GM11168 (cell line): Measurements from ENCODE around the gene L3HYPDH.

Experiments
- in situ Hi-C: fragments of 300-500 bp; cut with MboI; formaldehyde crosslinking; loops from one replicate; pipeline ENCODE4 v1.12.0; 2022; ENCODE audit warnings: low sequenced_read_pairs; ENCODE audit not compliant: unreplicated experiment

Gene L3HYPDH

DNA sequence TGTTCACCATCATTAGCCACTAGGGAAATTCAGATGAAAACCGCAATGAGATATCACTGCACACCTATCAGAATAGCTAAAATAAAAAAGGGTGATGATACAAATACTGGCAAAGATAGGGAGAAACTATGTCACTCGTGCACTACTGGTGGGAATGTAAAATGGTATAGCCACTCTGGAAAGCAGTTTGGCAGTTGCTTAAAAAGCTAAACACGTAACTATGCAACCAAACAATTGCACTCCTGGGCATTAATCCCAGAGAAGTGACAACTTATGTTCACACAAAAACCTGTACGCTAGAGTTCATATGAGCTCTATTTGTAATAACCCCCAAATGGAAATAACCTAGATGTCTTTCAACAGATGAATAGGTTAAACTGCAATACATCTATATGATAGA is 54.4 kb downstream of the L3HYPDH start:
- in situ Hi-C loops, result no loop called here

DNA sequence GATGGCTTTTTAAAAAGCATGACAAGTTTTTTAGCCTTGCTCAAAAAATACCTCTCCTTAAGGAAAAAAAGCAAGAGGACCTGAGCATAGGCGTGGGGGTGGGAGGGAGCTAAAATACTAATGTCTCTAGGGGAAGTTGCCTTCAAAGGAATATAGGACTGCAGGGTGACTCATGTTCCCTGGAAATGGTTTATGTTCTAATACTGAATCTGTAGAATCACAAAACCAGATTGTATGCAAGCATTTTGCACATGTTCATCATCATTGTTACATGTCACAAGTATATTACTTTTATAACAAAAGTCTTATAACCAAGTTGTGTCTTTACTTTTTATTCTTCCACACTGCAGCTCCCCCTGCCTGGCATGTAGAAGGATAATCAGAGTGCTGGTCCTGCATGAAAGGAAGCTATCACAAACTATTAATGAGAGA is 55.6 kb downstream of the L3HYPDH start:
- in situ Hi-C loops, result no loop called here

DNA sequence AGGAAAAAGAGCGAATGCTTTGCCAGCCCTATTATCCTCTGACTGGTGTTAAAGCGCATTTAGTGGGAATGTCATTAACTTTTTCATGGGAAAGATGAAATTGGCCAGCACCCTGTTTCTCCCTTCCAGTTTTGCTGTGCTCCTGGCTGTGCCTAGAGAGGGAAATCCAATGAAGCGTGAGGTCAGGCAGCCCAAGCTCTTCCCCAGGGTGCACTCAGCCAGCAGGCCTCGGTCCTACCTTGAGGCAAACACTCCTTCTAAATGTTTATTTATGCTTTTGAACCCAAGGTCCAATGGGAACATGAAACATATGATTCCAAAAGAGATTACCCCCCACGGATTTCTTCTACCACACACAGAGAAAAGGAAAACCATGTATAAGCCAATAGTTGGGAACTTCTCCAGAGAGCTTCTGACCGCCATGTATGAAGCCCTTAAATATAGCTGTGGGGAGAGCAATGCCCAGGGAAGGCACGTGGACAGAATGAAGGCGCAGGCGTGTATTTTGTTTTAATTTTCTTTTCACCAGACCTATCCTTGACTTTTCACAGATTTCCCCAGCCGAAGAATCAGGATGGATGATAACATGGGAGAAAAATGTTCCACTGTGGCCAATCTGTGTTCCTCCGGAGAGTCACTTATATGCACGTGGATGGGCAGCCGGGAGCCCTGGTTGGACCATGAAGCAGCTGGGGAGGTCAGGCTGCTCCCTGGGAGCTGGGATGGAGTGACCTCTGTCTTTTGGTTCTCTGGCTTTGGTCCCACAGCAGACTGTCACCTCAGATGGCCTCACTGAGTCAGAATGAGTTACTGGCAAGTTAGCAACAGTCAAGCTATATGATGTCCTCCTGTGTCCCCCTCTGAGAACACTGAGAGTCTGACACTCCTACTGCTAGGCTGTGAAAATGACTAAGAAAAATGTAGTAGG is 56.3 kb downstream of the L3HYPDH start:
- in situ Hi-C loops, result no loop called here

DNA sequence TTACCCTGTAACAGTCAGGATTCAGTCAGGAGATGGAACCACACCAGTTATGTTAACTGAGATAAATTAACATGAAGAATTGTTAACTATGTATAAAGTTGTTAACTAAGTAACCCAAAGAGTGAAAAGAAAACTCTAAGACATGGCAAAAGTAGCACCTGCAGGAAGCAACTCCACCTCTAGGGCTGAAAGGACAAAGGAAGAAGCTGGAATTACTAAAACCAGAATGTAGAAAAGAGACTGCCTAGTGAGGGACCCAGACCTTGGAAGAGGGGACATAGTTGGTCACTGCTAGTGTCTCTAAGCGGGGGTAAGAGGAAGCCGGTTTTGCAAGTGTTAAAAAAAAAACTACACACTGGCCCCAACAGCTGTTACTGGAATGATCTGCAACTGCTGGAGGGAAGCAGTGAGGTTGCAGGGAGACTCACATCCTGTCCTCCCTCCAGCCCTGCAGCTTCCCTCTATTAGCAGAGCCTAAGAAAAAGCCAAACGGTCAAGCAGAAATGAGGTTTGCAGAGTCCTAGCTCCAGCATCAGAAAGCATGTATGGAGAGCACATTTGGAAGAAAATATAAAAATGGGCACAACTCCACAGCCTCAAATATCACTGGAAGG is 58.8 kb downstream of the L3HYPDH start:
- in situ Hi-C loops, result no loop called here

DNA sequence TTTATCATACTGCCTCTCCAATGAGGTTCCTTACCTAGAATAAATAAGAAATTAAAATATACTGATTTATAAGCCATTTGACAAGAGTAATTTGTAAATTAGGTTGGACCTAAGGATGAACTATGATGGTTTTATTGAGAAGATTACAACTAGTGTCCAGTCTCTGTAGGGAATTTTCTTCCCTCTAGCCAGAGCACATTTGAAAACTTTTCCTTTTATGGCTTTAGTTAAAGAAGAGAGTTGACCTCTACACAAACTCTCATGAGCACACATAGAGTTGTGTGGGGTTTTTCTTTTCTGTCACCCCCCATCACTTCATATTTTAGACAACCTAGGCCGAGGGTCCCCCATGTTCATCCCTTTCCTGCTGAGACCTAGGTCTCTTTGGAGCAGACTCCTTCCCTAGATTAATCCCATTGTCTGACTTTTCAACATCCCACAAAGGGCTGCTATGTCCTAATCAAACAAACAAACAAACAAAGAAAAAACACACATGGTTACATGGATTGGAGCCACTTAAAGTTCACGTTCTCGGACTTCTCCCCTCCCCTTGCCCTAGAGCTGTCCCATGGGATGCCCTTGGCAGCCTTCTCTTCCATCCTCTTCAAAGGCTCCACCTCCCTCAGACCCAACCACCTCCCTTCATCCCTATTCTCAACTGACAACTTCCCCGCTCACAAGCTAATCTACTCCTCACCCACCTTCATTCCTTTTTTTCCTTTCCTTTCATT is 59.7 kb downstream of the L3HYPDH start:
- in situ Hi-C loops, result no loop called here
